ENCODE measurements around the gene PDE4D.

GRCh38 chr5:59618644-59619043 is 274.9 kb downstream of the PDE4D start:
- TF ChIP-seq CTCF (conservative IDR thresholded peaks at IDR 0.05 in 1 of 2, IDR thresholded peaks at IDR 0.05 in 1 of 2; ENCODE audit: extremely low read depth in 1 of 2, insufficient read depth in 1 of 2, low read depth in 1 of 2, low read length in 2 of 2) (no peak), EZH2 (IDR thresholded peaks at IDR 0.05; ENCODE audit: borderline replicate concordance, low read length) (no peak)
